Gastrocnemius medialis (tissue), 4 donors: ENCODE measurements around the gene CLMN.

Source experiments
- CTCF ChIP-seq, 5 experiments: fragments of 450-650 bp in 3 of 5; fragments of 200-600 bp in 2 of 5; sonication (generic) in 2 of 5; IDR thresholded peaks in 4 of 5; conservative IDR thresholded peaks in 1 of 5; 1 replicate in 4 of 5; 2 replicates in 1 of 5; pipeline ENCODE4 v1.5.1; 2016 to 2019; ENCODE audit warnings: antibody characterized with exemption in 5 of 5, mild to moderate bottlenecking in 3 of 5, moderate library complexity in 3 of 5
- POLR2A ChIP-seq, 2 donors: fragments of 450-650 bp; IDR thresholded peaks; one replicate each; pipeline ENCODE4 v1.6.1; 2017; ENCODE audit warnings: antibody characterized with exemption in 2 of 2, mild to moderate bottlenecking in 2 of 2, moderate library complexity in 2 of 2

GRCh38 chr14:95236221-95236620 lies 83.5 kb downstream of the CLMN start:
- no peak for TF ChIP-seq POLR2A (IDR thresholded peaks at IDR 0.05)
- TF ChIP-seq CTCF (IDR thresholded peaks at IDR 0.05 in 4 of 5, conservative IDR thresholded peaks at IDR 0.05 in 1 of 5) = no peak
